Central memory CD4-positive, alpha-beta T cell (primary cell): ENCODE results near the gene ZNF304.
"Not testable (repeated sequence)": the region's sequence is repeated elsewhere in the genome, so short reads cannot be mapped to it uniquely, and the experiment has no call there.

Source experiments
- DNase-seq: peaks from one replicate; pipeline ENCODE4 v3.0.0; 2022

The ZNF304 gene

DNA sequence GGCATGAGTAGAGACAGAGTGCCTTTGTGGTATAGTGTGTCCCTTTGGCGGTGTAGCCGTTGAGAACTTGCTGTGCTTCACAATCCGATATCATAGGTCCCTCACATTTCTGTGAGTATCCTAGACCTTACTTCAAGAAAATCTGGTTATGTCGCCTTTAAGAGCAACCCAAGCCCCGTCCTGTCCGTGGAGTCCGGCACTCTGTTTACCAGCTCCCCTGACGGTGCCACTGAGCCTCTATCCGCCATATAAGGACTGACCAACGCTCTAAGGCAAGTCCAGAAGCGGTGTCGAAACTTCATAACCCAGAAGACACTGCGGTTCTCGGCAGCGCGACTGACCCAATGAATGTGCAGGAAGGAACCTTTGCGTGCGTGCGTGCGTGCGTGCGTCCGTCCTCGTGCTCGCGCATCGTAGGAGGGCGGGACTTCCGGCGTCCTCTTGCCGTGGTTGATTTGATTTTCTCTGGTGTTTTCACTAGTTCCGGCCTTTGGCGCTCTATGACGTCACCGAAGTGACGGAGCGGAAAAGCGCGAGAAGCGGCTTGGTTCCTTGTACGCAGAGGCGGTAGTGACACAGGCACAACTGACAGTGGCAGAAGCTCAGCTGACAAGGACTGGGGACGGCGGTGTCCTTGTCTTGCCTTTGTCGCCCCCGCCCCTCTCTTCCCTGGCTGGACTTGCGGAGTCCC is 12.1 kb downstream of the ZNF304 start, which contains the start of the genes TRAPPC2B and ZNF547:
Gene TRAPPC2B, plus strand, starts transcription at position 555 of the 691 bp plus-strand sequence. CDS start 1,283 bp downstream, outside the sequence.
Gene ZNF547, plus strand, starts transcription at position 555 of the 691 bp plus-strand sequence. CDS start 5,005 bp downstream, outside the sequence.
- peak; percentile 98 for DNase-seq

DNA sequence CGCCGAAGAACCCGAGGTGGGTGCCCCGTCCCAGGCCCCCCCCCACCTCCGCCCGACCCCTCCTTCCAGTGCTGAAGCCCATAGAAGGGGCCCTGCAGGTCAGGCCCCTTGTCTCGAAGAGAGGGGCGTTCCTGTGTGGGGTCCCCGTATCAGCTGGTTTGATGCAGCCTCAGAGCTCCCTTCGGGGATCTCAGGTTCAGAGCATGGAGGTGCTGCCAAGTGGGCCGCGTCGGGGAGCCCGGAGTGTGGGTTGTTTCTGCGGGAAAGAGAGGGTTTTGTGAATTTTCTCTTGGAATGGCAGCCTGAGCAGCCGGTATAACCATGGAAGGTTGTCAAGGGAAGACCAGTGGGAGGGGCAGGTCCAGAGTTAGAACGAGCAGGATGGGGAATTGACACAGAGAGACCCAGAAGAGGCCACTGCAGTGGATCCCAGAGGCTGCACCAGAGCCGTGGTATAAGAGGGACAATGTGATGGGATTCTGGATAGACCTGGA is 12.7 kb downstream of the ZNF304 start:
- DNase-seq = no peak

DNA sequence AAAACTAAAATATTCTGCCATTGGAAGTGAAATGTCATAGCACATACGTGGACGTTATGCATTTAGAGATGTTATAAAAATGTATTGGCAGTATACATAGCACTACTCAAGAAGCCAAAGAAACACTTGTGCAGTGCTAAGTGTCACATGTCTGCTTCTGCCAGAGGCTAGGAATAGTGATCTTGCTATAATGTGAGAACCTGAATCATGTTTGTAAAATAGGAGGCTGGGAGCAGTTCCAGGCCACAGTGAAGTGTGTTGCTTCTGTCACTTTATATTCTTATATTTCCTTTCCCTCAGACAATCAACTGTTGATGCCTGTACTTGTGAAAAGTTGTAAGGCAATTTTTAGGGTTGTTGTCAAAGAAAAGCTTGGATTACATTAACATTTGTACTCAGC is 15.7 kb downstream of the ZNF304 start:
- DNase-seq = no peak

DNA sequence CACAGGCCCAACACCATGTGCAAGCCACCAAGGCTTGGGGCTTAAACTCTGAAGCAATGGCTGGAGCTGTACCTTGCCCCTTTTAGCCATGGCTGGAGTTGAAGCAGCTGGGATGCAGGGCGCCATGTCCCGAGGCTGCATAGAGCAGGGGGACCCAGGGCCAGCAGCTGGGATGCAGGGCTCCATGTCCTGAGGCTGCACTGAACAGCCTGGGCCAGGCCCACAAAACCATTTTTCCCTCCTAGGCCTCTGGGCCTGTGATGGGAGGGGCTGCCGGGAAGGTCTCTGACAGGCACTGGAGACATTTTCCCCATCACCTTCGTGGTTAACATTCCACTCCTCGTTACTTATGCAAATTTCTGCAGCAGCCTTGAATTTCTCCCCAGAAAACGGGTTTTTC is 23.1 kb downstream of the ZNF304 start:
- DNase-seq = no peak

DNA sequence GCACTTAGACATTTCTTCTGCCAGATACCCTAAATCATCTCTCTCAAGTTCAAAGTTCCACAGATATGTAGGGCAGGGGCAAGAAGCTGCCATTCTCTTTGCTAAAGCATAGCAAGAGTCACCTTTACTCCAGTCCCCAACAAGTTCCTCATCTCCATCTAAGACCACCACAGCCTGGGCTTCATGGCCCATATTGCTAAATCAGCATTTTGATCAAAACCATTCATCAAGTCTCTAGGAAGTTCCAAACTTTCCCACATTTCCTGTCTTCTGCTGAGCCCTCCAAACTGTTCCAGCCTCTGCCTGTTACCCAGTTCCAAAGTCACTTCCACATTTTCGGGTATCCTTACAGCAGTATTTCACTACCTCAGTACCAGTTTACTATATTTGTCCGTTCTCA is 23.6 kb downstream of the ZNF304 start:
- not testable (repeated sequence) for DNase-seq

DNA sequence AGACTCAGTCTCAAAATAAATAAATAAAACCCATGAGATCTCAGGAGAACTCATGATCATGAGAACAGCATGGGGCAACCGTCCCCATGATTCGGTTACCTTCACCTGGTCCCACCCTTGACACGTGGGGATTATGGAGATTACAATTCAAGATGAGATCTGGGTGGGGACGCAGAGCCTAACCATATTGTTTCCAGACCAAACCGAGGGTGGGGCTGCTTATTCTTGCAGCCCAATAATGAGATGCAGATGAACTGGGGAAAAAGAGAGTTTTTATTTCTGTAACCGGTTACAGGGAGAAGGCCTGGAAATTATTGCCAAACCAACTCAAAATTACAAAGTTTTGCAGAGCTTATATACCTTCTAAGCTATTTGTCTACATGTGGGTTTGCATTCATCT is 25.1 kb downstream of the ZNF304 start:
- DNase-seq = no peak

DNA sequence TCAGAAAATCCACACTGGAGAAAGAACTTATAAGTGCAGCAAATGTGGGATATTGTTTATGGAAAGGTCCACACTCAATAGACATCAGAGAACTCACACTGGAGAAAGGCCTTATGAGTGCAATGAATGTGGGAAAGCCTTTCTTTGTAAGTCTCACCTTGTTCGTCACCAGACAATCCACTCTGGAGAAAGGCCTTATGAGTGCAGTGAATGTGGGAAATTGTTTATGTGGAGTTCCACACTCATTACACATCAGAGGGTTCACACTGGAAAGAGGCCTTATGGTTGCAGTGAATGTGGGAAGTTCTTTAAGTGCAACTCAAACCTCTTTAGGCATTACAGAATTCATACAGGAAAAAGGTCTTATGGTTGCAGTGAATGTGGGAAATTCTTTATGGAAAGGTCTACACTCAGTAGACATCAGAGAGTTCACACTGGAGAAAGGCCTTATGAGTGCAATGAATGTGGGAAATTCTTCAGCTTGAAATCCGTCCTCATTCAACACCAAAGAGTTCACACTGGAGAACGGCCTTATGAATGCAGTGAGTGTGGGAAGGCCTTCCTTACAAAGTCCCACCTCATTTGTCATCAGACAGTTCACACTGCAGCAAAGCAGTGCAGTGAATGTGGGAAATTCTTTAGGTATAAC is 26.6 kb downstream of the ZNF304 start:
- no peak for DNase-seq

DNA sequence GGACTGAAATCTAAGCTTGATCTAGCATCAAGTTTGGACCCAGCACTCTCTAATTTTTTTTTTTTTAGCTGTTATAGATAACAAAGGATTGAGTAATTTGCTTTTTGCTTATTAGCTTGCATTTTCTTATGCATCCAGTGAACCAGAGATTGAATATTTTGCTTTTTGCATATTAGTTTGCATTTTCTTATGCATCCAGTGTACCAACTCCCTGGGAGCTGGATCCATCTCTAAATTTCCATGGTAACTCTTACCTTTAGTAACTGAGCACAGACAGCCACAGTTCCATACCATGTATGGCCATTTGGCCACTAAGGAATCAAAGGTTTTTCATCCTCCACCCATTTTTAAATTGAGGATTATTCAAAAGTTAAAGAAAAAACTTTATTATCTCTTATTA is 29.9 kb downstream of the ZNF304 start:
- DNase-seq = no peak

DNA sequence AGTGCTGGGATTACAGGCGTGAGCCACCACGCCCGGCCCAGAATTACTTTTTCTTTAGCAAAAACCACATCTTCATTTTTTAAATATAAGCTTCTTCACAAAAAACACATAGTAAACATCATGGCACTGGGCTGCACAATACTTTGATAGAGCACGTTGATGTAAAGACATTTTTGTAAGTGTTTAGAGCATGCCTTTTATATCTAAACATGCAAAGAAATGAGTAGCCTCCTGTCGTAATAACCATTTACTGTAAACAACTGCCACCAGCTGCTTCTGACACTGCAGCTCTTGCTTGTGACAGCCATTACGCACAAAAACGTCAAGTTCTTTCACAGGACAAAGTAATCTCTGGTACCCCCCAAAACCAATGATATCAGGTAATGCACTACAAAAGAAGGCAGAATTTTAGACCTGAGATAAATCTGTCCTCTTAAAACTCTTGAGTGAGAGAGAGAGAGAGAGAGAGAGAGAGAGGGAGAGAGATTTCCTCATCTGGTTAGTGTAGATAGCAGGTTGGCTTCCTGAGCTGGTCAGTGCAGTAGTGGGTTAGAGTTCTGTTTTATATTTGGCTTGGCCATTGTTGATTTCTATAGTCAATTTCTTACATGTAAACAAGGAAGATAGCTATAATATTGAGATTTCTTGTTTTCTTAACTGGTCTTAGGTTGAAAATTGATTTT is 31.9 kb downstream of the ZNF304 start:
- DNase-seq = no peak

DNA sequence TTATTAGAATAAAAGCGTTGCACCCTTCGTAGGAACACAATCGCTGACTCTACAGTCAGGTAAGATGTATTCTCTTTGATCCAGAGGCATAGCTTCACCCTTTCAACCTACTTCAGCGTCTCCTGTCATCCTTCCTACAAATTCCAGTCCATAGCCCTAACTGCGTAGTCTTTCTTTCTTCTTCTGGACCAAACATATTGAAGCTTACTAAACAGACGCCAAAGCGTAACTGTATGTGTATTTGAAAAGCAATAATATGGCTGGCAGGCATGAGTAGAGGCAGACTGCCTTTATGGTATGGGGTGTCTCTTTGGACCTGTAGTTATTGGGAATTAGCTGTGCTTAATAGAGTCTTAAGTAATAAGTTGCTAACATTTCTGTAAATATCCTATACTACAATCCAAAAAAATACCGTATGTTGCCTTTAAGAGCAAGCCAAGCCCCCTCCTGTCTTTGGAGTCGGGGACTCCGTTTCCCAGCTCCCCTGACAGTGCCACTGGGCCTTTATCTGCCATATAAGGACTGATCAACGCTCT is 38.2 kb downstream of the ZNF304 start:
- DNase-seq = no peak

DNA sequence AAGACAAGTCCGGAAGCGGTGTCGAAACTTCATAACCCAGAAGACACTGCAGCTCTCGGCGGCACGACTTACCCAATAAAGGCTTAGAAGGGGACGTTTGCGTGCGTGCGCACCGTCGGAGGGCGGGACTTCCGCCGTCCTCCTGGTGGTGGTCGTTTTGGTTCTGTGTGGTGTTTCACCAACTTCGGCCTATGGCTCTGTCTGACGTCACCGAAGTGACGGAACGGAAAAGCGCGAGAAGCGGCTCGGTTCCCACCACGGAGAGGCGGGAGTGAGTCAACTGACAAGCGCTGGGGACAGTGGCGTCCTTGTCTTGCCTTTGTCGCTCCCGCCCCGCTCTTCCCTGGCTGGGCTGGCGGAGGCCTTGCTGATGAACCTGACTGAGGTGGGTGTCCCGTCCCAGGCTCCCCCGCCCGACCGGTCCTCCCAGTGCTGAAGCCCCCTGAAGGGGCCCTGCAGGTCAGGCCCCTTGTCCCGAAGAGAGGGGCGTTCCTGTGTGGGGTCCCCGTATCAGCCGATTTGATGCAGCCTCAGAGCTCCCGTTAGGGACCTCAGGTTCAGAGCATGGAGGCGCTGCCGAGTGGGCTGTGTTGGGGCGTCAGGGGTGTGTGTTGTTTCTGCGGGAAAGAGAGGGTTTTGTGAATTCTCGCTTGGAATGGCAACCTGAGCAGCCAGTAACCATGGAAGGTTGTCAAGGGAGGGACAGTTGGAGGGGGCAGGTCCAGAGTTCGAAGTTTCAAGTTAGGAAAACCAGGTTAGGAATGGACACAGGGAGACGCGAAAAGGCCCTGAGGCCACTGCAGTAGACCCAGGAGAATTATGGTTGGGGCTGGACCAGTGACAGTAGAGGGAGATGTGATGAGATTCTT is 38.9 kb downstream of the ZNF304 start, which contains the start of gene ZNF548:
Gene ZNF548, plus strand, starts transcription at position 125 of the 869 bp plus-strand sequence. Its CDS starts 246 bp downstream, at position 371.
- DNase-seq = peak; percentile 95

DNA sequence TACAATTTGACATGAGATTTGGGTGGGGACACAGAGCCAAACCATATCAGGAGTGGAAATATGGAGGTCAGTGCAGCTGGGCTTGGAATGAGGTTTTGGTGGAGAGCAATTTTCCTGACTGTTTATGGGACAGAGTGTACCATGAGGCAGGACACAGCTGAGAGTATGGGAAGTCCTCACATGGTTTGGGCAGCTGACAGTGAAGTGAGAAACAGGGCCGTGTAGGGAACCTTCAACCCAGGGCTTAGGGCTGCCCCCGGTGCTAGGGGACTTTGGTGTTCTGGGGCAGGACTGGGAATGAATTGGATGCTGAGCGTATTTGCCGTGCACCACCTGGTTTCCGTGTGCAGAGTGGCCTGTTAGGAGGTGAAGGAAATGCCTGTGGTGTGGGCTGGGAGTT is 44.6 kb downstream of the ZNF304 start:
- DNase-seq = no peak

DNA sequence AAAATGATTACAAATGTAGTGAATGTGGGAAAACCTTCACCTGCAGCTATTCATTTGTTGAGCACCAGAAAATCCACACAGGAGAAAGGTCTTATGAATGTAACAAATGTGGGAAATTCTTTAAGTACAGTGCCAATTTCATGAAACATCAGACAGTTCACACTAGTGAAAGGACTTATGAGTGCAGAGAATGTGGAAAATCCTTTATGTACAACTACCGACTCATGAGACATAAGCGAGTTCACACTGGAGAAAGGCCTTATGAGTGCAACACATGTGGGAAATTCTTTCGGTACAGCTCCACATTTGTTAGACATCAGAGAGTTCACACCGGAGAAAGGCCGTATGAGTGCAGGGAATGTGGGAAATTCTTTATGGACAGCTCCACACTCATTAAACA is 47.8 kb downstream of the ZNF304 start:
- DNase-seq = no peak

DNA sequence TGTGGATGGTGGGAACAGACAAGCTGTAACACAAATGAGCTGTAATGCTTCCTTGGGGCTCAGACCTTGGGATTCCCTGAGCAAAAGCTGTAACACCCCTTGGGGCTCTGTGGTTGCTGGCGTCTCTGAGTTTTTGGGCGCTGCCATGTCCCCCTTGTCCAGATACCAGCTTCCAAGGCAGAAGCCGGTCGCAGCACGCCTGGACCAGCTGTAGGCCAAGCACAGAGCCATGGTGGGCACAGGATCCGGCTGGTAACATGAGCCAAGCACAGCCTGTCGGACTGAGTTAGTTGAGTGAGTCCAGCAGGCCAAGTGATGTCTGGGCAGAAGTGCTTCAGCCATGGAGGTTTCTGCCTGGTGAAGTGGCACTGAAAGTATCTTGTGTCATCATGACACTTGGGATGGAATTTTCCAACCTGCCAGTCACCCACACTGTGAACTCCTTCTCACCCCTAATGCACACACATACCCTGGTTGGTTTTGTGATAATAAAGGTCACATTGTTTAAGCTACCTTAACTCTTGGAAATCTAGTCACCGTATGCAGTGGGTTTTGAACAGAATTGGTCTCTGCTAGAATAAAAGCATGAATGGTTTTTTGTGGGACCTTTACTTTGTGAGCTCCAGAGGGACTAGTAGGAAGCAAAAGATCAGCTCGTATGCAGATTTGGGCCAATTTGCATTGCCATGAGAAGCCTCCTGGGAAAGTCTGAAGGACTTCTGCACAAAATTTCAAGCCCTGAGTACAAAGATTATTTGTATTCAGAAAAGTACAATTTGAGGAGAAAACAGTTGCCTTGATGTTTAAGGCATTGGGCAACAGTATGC is 52.9 kb downstream of the ZNF304 start:
- DNase-seq = no peak

DNA sequence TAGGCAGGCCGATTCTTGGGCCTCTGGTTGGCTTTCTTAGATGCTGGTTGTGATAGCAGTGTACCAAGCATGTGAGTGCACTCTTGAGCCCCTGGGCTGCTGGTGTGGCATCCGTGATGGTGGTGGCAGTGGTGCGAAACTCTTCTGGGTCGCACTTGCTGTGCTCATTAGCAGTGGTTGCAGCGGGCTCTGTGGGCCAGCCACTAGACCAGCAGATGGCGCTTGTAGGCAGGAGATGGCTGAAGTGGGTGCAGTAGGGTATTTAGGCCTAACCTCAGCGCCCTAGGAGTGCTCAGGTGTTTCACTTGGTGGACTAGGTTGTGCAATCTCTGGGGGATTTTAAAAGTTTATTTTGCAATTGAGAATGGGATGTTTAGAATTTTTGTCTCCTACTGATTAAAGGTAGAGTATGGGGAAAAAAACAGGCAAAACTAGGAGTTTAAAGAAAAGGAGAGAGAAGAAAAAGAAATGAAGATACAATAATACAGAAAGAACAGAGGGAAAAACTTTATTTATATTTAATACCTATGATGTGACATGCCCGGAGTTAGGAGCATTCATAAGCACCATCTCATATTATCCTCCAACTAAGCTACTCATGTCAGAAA is 55.5 kb downstream of the ZNF304 start:
- DNase-seq = peak; percentile 48
